Left renal cortex interstitium (tissue), 4 donors: ENCODE results near the gene NECTIN2. TPM values are rescaled to one million over a fixed set of nuclear protein-coding genes. Genes with fewer than 3 reads are reported as not detected.

Experiments used
- DNase-seq, 4 donors: peaks; one replicate each; pipeline ENCODE4 v3.0.0-alpha.2; 2013; ENCODE audit warnings: low read depth in 4 of 4, low spot score in 2 of 4, missing footprints in 1 of 4
- polyA plus RNA-seq, 4 donors: library from polyadenylated mRNA; unstranded; fragments of 120-200 nt; gene quantifications; one replicate each; pipeline ENCODE4 v1.2.1, GENCODE V29; 2013; ENCODE audit not compliant: insufficient read length in 4 of 4

NECTIN2 gene
- polyA plus RNA-seq: 100 to 1,000 TPM; 150 to 188 (median 163) TPM

DNA sequence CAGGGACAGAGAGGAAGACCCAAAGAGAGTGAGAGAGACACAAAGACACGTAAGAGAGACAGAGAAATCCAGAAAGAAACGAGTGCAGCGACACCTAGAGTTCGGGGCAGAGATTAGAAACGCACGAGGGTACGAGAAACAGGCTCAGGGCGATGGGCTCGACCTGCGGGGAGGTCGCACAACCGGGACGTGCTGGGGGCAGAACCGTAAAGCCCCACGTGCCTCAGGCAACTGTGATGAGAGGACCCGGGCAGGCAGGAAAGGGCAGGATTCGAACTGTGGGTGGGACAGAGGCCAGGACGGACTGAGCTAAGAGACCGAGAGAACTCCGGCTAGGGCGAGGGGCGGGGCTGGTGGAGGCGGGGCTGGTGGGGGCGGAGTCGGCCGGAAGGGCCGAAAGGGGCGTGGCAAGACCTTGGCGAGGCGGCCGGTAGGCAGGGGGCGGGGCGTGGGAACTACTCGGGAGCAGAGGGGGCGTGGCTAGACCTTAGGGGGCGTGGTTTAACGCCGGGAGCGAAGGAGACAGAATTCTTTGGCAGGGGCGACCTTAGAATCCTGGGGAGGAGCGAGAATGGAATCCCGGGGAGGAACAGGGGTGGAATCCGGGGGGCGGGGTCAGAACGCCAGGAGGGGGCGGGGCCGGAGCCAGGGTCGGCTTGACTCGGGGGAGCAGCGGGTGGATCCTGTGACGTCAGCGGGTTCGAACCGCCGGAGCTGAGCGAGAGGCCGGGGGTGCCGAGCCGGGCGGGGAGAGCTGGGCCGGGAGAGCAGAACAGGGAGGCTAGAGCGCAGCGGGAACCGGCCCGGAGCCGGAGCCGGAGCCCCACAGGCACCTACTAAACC, at the start of gene NECTIN2:
NECTIN2 (plus strand) TSS at position 686 of the 843 bp plus-strand sequence. CDS start 229 bp downstream, outside the sequence.
- DNase-seq: peak; percentile 93 to 98 (median 97)

DNA sequence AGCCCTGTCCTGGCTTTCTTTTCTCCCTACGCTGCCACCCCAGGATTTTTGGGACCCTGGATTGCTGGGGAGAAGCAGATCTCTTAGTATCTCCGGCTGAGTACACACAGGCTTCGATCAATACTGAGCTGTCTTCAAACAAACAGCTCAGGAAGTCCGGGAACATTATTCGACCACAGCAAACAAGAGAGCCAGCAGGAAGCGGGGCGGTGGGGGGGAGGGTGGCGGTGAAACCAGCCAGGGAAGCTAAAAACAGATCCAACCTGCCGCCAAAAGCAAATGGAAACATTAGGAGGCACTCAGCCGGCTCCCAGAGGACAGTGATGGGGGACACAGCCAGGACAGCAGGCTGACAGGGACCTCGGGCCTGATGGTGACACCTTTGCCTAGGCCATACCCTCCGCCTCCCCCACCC, 49.4 kb upstream of the NECTIN2 start:
- DNase-seq: no peak

DNA sequence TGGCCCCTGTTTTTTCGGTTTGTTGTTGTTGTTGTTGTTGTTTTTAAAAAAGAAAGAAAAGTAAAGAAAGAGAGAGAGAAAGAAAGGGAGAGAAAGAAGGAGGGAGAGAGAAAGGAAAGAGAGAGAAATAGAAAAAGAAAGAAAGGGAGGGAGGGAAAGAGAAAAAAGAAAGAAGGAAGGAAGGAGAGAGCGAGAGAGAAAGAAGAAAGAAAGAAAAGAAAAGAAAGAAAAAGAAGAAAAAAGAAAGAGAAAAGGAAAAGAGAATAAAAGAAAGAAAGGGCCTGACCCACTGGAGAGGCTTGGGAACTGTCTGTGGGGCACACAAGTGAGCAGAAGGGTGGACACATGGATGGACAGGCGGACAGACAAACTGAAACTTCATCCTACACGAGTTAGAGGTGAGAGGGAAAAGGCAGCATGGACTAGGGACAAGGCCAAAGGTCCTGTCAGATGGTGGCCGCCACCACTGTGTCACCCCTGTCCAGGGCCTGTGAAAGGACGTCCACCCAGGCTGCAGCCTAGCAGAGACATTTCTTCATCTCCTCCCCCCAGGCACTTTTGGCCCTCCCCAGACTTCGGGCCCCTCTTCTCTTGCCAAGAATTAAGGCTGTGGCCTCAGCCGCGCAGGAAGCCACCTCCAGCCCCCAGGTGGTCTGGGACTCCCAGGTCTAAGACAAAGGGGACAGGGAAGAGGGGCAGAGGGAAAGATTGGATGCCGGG, 46.3 kb upstream of the NECTIN2 start:
- no peak for DNase-seq

DNA sequence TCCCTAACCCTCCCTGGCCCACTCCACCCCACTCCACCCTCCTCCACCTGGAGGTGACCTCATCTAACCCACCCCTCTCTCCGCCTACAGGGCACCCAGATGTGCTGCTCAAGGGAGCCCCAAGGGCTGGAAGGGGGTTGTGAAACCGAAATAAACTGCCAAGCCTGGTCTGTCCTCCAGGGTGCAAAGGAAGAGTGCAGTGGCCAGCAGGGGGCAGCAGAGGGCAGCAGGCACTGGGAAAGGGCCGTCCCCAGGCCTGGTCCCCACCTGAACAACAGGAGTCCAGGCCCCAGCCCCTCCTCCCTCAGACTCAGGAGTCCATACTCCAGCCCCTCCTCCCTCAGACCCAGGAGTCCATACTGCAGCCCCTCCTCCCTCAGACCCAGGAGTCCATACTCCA, 45.6 kb upstream of the NECTIN2 start:
- peak in 2 of 4 donors; percentile 65 to 75 for DNase-seq

DNA sequence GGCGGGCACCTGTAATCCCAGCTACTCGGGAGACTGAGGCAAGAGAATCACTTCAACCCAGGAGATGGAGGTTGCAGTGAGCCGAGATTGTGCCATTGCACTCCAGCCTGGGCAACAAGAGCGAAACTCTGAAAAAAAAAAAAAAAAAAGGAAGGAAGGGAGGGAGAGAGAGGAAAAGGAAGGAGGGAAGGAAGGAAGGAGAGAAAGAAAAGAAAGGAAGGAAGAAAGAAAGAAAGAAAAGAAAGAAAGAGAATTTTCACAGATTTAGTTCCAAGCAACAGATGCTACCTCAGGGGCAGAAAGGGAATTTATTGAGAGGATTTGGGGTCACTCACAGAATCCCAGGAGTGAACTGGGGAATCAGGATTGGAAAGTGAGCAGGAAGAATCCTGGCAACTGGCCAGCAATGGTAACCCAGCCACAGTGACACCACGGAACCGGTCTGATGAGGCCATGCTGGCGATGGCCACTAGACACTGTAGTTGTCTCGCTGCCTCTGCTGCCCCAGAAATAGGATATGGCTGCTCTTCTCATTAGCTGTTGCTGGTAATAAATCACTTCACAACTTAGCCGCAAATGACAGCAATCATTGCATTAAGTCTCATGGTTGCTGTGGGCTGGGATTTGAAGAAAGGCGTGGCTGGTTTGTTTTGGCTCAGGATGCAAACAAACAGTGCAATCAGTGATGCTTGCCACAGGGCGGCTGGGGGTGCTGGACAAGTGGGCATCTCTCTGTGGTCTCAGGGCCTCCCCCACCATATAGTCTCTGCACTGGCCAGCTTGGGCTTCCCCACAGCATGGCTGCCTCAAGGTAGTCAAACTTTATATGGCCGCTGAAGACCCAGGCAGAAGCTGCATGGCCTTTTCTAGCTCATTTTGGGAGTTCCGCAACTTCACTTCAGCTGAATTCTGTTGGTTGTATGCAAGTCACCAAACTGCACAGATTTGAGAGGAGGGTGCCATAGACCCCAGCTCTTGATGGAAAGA, 42.4 kb upstream of the NECTIN2 start:
- no peak for DNase-seq

DNA sequence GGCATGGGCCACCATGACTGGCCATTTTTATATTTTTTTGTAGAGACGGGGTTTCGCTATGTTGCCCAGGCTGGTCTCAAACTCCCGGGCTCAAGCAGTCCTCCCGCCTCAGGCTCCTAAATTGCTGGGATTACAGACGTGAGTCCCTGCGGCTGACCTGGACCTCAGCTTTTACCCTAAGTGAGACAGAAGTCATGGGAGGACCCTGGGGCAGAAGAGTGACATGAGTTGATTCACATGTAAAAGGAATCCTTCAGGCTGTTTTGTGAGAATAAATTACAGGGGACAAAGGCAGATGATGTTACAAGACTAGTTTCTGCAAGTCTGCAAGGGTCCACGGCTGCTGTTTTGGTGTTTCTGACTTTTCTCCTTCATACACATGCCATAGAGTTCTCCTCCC, 39.8 kb upstream of the NECTIN2 start:
- DNase-seq: no peak

DNA sequence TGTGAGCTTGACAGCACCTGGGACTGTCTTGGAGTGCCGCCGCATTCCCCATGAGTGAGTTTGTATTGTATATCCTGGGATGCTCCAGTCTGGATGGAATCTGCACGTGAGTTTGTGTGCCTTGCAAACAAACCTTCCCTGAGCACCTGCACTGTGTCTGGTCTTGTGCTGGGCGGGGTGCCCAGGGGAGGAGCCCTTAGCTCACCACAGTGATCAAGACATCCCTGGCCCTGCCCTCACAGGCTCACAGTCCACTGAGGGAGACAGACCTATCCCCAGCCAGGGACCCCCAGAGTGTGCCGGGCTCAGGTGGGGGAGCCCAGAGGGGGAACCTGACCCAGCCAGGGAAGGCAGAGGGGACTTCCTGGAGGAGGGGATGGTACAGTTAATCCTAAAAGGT, 38.9 kb upstream of the NECTIN2 start:
- no peak for DNase-seq

DNA sequence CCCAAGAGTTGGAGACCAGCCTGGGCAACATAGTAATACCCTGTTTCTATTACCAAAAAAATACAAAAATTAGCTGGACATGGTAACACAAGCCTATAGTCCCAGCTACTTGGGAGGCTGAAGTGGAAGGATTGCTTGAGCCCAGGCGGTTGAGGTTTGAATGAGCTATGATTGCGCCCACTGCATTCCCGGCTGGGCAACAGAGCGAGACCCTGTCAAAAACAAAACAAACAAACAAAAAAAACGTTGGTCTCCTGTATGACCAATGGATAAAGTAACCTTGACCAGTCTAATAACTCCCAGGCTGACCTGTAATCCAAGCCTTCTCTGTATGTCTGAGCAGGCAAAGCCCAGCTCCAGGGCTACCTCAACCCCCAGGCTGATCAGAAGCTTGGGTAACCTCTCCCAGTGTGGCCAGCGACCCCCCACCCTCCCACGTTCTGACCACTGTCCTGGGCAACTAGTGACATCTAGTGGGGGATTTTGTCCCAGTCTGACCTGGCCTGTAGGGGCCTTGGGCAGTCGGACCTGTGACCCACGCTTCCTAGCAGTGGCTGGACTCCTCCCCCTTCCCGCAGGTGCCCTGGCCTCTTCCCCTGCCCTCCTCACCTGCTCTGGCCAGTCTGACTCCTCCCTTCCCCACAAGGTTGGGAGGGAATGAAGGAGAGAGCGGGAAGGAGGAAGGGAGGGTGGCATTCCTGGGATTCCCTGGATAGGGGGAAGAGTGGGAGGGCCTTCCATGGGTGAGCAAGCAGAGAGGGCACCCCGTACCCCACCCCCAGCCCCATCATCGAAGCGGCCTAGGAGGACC, 38.2 kb upstream of the NECTIN2 start:
- DNase-seq: peak in 2 of 4 donors; percentile 60 to 72

DNA sequence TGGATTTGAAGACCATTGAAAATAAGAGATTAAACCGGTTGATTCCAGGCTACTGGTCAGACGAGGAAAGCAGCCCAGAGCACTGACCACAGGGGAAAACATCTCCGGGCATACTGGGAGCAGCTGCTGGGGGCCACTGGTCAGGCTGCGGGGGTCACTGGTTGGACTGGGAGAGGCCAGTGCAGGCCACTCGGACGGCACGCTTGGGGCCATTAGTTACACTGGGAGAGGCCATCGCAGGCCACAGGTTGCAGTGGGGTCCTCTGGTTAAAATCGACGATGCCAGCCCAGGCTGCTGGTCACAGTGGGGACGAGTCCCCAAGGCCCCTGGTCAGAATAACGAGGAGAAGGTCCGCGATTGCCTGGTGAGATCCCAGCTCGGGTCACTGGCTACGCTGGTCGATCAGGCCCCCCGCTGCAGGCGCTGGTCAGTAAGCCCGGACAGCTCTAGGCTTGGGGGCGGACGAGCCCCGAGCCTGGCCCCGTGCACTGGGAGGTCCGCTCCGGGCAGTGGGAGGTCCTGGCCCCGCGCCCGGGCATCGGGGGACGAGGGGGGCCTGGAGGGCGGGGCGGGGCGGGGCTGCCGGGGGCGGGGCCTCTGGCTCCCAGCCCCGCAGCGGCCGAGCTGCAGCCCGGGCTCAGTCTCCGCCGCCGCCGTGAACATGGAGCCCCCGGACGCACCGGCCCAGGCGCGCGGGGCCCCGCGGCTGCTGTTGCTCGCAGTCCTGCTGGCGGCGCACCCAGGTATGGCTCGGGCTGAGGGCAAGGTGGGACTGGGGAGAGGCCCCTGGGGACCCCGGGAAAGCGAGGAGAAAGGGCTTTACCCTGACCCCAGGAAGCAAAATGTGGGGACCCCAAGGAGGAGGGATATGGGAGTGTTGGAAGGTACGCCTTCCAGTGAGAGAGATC, 37.4 kb upstream of the NECTIN2 start, which contains the start of gene BCAM:
BCAM (plus strand) TSS at position 641 of the 909 bp plus-strand sequence; CDS start at position 663, 22 bp downstream.
- peak in 2 of 4 donors; percentile 51 to 73 for DNase-seq

DNA sequence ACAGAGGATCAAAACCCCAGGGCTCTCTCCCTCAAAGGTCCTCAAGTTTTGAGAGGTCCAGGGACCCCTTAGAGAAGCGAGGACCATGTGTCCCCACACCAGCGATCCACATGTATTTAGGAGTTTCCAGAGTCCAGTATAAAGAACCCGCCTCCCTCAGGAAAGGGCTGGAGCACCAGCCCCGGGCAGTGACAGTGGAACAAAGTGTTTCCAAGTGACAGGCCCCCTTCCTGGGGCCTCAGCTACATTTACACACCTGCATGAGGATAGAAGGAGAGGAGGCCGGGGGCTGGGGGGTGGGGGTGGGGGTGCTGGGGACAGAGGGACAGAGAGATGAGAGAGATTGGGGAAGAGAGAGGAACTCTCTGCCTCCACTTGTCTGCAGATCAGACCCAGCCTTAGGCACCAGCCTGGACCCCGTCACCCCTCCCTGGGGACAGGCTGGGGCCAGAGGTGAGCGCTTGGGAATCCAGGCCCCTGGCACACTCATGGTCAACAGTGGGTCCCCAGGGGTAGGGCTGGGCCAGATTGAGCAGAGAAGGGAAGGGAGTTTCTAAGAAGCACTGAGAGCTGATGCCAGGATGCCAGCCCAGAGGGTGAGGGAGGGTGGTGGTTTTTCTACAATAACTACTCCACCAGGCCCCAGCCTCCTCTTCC, 36.4 kb upstream of the NECTIN2 start:
- no peak for DNase-seq

DNA sequence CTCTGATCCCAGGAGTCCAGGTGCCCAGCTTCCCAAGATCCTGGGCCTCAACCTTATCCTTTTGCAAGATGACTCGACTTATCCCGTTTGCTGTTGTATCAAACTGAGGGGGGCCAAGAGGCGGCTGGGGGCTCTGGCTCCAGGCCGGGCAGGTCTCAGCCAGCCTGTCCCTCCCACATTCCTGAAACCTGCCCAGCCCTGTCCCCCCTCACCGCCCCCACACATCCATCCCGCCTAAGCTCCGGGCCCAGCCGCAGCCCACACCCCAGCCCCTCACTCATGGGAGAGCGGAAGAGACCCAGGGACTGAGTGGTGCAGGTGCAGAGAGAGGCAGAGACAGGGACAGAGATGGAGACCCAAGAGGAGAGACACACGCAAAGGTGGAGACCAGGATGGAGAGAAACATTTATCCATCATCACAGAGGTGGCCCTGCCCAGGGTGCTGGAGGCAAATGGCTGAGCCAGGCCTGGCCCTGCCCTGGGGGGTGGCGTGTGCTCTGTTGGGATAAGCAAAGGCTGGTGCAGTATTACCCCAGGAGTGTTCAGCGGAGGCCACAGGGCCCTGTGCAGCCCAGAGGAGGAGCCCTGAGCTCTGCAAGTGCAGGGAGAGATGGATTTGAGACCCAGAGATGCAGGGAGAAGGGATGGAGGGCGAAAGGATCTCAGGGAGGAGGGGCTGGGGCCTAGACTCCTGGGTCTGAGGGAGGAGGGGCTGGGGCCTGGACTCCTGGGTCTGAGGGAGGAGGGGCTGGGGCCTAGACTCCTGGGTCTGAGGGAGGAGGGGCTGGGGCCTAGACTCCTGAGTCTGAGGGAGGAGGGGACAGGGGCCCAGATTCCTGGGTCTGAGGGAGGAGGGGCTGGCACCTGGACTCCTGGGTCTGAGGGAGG, 35.6 kb upstream of the NECTIN2 start:
- DNase-seq: no peak

DNA sequence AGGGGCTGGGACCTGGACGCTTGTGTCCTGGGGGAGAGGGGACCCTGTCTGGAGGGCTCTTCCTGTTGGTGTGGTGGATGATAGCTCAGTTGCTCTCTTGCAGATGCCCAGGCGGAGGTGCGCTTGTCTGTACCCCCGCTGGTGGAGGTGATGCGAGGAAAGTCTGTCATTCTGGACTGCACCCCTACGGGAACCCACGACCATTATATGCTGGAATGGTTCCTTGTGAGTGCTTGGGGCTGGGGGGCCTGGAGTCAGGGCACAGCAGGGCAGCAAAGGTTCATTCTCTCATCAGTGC, 35.0 kb upstream of the NECTIN2 start:
- no peak for DNase-seq

DNA sequence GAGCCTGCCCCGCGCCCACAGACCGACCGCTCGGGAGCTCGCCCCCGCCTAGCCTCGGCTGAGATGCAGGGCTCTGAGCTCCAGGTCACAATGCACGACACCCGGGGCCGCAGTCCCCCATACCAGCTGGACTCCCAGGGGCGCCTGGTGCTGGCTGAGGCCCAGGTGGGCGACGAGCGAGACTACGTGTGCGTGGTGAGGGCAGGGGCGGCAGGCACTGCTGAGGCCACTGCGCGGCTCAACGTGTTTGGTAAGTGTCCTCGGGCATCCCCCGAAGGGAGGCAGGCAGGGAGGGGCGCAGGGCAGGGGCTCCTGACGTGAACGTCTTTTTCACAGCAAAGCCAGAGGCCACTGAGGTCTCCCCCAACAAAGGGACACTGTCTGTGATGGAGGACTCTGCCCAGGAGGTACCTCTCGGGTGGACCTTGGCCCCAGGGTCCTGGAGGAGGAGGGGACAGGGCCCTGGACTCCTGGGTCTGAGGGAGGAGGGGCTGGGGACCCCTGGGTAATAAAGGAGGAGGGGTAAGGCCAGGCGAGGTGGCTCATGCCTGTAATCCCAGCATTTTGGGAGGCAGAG, 33.9 kb upstream of the NECTIN2 start:
- DNase-seq: no peak

DNA sequence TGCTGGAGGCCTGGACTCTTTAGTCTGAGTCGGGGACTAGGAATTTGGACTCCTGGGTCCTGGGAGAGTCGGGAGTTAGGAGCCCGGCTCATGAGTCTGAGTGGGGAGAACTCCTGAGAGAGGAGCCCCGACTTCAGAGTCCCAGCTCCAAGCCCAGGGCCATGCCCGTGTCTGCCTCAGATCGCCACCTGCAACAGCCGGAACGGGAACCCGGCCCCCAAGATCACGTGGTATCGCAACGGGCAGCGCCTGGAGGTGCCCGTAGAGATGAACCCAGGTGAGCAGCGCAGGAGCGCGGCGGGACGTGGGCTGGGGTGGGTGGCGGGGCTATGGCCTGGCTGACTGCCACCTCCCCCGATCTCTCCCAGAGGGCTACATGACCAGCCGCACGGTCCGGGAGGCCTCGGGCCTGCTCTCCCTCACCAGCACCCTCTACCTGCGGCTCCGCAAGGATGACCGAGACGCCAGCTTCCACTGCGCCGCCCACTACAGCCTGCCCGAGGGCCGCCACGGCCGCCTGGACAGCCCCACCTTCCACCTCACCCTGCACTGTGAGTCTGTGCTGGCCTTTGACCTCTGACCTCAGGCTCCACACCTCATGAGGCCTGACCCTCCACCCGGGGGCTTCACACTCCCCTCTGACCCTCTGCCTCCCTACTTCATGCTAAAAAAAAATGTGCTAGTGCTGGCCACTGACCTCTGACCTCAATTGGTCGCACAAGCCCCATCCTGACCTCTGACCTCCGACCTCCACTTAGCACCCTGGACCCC, 32.8 kb upstream of the NECTIN2 start:
- no peak for DNase-seq

DNA sequence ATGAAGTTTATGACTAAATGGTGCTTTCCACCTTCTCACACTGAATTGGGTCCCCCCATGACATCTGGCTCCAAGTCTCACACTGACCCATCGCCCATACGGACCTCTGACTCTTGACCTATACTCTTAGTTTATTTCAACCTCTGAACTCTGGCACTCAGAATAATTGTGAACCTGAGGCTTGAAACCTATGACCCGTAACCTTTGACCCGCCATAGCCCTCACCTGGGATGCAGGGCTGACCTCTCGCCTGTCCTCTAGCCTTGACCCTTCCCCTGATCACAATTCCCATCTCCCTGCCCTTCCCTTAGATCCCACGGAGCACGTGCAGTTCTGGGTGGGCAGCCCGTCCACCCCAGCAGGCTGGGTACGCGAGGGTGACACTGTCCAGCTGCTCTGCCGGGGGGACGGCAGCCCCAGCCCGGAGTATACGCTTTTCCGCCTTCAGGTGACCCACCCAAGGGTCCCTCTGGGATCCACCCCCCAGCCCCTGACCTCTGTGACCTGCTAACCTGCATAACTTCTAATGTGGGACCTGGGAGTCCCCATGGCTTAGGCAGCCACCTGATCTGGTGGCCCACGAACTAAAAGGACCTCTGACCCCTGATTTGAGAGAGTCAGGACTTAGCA, 32.1 kb upstream of the NECTIN2 start:
- DNase-seq: no peak

DNA sequence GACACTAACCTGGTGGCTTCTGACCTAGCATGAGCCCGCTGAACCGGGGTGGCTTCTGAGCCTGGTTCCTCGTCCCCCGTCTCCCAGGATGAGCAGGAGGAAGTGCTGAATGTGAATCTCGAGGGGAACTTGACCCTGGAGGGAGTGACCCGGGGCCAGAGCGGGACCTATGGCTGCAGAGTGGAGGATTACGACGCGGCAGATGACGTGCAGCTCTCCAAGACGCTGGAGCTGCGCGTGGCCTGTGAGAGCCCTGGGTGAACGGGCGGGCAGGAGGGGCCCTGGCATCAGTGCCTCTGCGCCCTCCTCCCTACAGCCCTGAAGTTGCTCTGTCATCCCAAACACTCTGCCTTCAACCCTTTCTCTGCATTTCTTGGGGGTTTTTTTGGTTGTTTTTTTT, 31.6 kb upstream of the NECTIN2 start:
- DNase-seq: no peak
